Measurements from ENCODE around the gene METTL13.

METTL13 gene

GRCh38 chr1:171742577-171742922, 38.9 kb upstream of the METTL13 start:
- Histone ChIP-seq H3K9ac (ENCODE audit: insufficient read length) (peak overlapping the region; percentile 86), H3K36me3 (ENCODE audit: insufficient read depth, low read length) (peaks cover 2% of the 10 kb centered on the region; the same call in 1 of the 2 replicates), H3K9me3 (ENCODE audit: low read depth, low read length) (no peaks in the 10 kb centered on the region), H3K4me3 (peak overlapping the region; percentile 99), H3K27ac (peak overlapping the region; percentile 44; the same call in 1 of the 2 replicates)
- no peak for TF ChIP-seq EZH2 (IDR thresholded peaks at IDR 0.05)
- TF ChIP-seq FOXP2 (optimal IDR thresholded peaks at IDR 0.05; ENCODE audit: control extremely low read depth, extremely low read length, insufficient read depth), result no peak
- no peak for TF ChIP-seq POLR2AphosphoS5 (IDR thresholded peaks at IDR 0.05; ENCODE audit: borderline replicate concordance, low read depth, low read length)
- DNase-seq (ENCODE audit: low read depth, low spot score), result no peak

- Histone ChIP-seq H3K4me3 (peak overlapping the region; percentile 99), H3K27ac (no peak overlapping the region), H3K9me3 (ENCODE audit: low read depth, low read length) (no peaks in the 10 kb centered on the region), H3K36me3 (ENCODE audit: insufficient read depth, low read length) (no peaks in the 10 kb centered on the region), H3K9ac (ENCODE audit: insufficient read length) (peak overlapping the region; percentile 86)
- no peak for DNase-seq (ENCODE audit: low read depth, low spot score)
- TF ChIP-seq EZH2 (IDR thresholded peaks at IDR 0.05) (no peak), POLR2AphosphoS5 (IDR thresholded peaks at IDR 0.05; ENCODE audit: borderline replicate concordance, low read depth, low read length) (no peak), FOXP2 (optimal IDR thresholded peaks at IDR 0.05; ENCODE audit: control extremely low read depth, extremely low read length, insufficient read depth) (no peak)
Observed at GRCh38 chr1:171743081-171743870, 38.2 kb upstream of the METTL13 start.

GRCh38 chr1:171744986-171745385, 36.5 kb upstream of the METTL13 start:
- no peak for DNase-seq (ENCODE audit: low read depth, low spot score)
- Histone ChIP-seq H3K36me3 (ENCODE audit: insufficient read depth, low read length) (no peaks in the 10 kb centered on the region), H3K9me3 (ENCODE audit: low read depth, low read length) (no peaks in the 10 kb centered on the region), H3K4me3 (no peak overlapping the region), H3K9ac (ENCODE audit: insufficient read length) (no peak overlapping the region), H3K27ac (no peak overlapping the region)
- no peak for TF ChIP-seq EZH2 (IDR thresholded peaks at IDR 0.05)
- TF ChIP-seq POLR2AphosphoS5 (IDR thresholded peaks at IDR 0.05; ENCODE audit: borderline replicate concordance, low read depth, low read length), result no peak
- TF ChIP-seq FOXP2 (optimal IDR thresholded peaks at IDR 0.05; ENCODE audit: control extremely low read depth, extremely low read length, insufficient read depth), result no peak

- H3K27ac ChIP-seq, result no peak overlapping the region
- TF ChIP-seq EZH2 (IDR thresholded peaks at IDR 0.05) (no peak), POLR2AphosphoS5 (IDR thresholded peaks at IDR 0.05; ENCODE audit: borderline replicate concordance, low read depth, low read length) (no peak), FOXP2 (optimal IDR thresholded peaks at IDR 0.05; ENCODE audit: control extremely low read depth, extremely low read length, insufficient read depth) (no peak)
- H3K36me3 ChIP-seq (ENCODE audit: insufficient read depth, low read length), result no peaks in the 10 kb centered on the region
- no peak for DNase-seq (ENCODE audit: low read depth, low spot score)
- no peaks in the 10 kb centered on the region for H3K9me3 ChIP-seq (ENCODE audit: low read depth, low read length)
- H3K9ac ChIP-seq (ENCODE audit: insufficient read length), result no peak overlapping the region
- H3K4me3 ChIP-seq, result no peak overlapping the region
Observed at GRCh38 chr1:171748651-171749050, 32.8 kb upstream of the METTL13 start.

GRCh38 chr1:171751221-171751620, 30.2 kb upstream of the METTL13 start:
- no peak overlapping the region for H3K9ac ChIP-seq (ENCODE audit: insufficient read length)
- no peaks in the 10 kb centered on the region for H3K36me3 ChIP-seq (ENCODE audit: insufficient read depth, low read length)
- no peak overlapping the region for H3K27ac ChIP-seq
- H3K9me3 ChIP-seq (ENCODE audit: low read depth, low read length), result no peaks in the 10 kb centered on the region
- DNase-seq (ENCODE audit: low read depth, low spot score), result no peak
- H3K4me3 ChIP-seq, result no peak overlapping the region
- TF ChIP-seq POLR2AphosphoS5 (IDR thresholded peaks at IDR 0.05; ENCODE audit: borderline replicate concordance, low read depth, low read length), result no peak
- no peak for TF ChIP-seq EZH2 (IDR thresholded peaks at IDR 0.05)
- TF ChIP-seq FOXP2 (optimal IDR thresholded peaks at IDR 0.05; ENCODE audit: control extremely low read depth, extremely low read length, insufficient read depth), result no peak

- TF ChIP-seq FOXP2 (optimal IDR thresholded peaks at IDR 0.05; ENCODE audit: control extremely low read depth, extremely low read length, insufficient read depth) (no peak), EZH2 (IDR thresholded peaks at IDR 0.05) (no peak), POLR2AphosphoS5 (IDR thresholded peaks at IDR 0.05; ENCODE audit: borderline replicate concordance, low read depth, low read length) (no peak)
- Histone ChIP-seq H3K27ac (no peak overlapping the region), H3K36me3 (ENCODE audit: insufficient read depth, low read length) (no peaks in the 10 kb centered on the region), H3K9me3 (ENCODE audit: low read depth, low read length) (no peaks in the 10 kb centered on the region), H3K4me3 (no peak overlapping the region), H3K9ac (ENCODE audit: insufficient read length) (no peak overlapping the region)
- DNase-seq (ENCODE audit: low read depth, low spot score), result no peak
Observed at GRCh38 chr1:171753182-171753581, 28.3 kb upstream of the METTL13 start.

- DNase-seq (ENCODE audit: low read depth, low spot score), result no peak
- TF ChIP-seq POLR2AphosphoS5 (IDR thresholded peaks at IDR 0.05; ENCODE audit: borderline replicate concordance, low read depth, low read length) (no peak), EZH2 (IDR thresholded peaks at IDR 0.05) (no peak), FOXP2 (optimal IDR thresholded peaks at IDR 0.05; ENCODE audit: control extremely low read depth, extremely low read length, insufficient read depth) (no peak)
- no peak overlapping the region for H3K27ac ChIP-seq
- H3K36me3 ChIP-seq (ENCODE audit: insufficient read depth, low read length), result no peaks in the 10 kb centered on the region
- H3K9me3 ChIP-seq (ENCODE audit: low read depth, low read length), result no peaks in the 10 kb centered on the region
- H3K4me3 ChIP-seq, result no peak overlapping the region
- no peak overlapping the region for H3K9ac ChIP-seq (ENCODE audit: insufficient read length)
Observed at GRCh38 chr1:171753685-171754352, 27.6 kb upstream of the METTL13 start.

GRCh38 chr1:171754353-171754705, 27.1 kb upstream of the METTL13 start:
- Histone ChIP-seq H3K4me3 (no peak overlapping the region), H3K36me3 (ENCODE audit: insufficient read depth, low read length) (no peaks in the 10 kb centered on the region), H3K27ac (no peak overlapping the region), H3K9ac (ENCODE audit: insufficient read length) (no peak overlapping the region), H3K9me3 (ENCODE audit: low read depth, low read length) (no peaks in the 10 kb centered on the region)
- TF ChIP-seq POLR2AphosphoS5 (IDR thresholded peaks at IDR 0.05; ENCODE audit: borderline replicate concordance, low read depth, low read length) (no peak), EZH2 (IDR thresholded peaks at IDR 0.05) (no peak), FOXP2 (optimal IDR thresholded peaks at IDR 0.05; ENCODE audit: control extremely low read depth, extremely low read length, insufficient read depth) (no peak)
- DNase-seq (ENCODE audit: low read depth, low spot score), result no peak

All from SK-N-MC (cell line).